ENCODE results near the gene SCN9A.

- TF ChIP-seq CTCF (conservative IDR thresholded peaks at IDR 0.05; ENCODE audit: low read depth, low read length) (no peak), MAZ (IDR thresholded peaks at IDR 0.05; ENCODE audit: borderline replicate concordance, low read depth, low read length) (no peak), RCOR1 (IDR thresholded peaks at IDR 0.05; ENCODE audit: insufficient replicate concordance, low read length) (no peak), BHLHE40 (IDR thresholded peaks at IDR 0.05; ENCODE audit: low read depth, low read length) (no peak), MXI1 (IDR thresholded peaks at IDR 0.05; ENCODE audit: borderline replicate concordance, low read depth, low read length) (no peak), RAD21 (IDR thresholded peaks at IDR 0.05; ENCODE audit: low read length) (no peak)
Measured at GRCh38 chr2:166304656-166305055, 71.1 kb downstream of the SCN9A start.
